Caki2 (cell line): ENCODE measurements around the gene ANKDD1B. TPM values are rescaled to one million over a fixed set of nuclear protein-coding genes. Genes with fewer than 3 reads are reported as not detected.

Source experiments
- DNase-seq: peaks from one replicate; pipeline ENCODE4 v3.0.0-alpha.2; 2015; ENCODE audit warnings: low read depth
- in situ Hi-C: cut with HindIII; loops from 2 replicates; pipeline ENCODE4 v1.10.0; 2016; ENCODE audit warnings: low sequenced_read_pairs, low pct_unique_long_range_greater_than_20kb, mixed read lengths
- total RNA-seq: library from RNA; depleted of rRNA; stranded (reverse); fragments of >200 nt; shearing (Covaris generic); gene quantifications from 2 replicates; pipeline ENCODE4 v1.2.3, GENCODE V29; 2014; ENCODE audit warnings: low replicate concordance

The ANKDD1B gene
- total RNA-seq, 1 experiment from 2014 or later, result 1.5 TPM

DNA sequence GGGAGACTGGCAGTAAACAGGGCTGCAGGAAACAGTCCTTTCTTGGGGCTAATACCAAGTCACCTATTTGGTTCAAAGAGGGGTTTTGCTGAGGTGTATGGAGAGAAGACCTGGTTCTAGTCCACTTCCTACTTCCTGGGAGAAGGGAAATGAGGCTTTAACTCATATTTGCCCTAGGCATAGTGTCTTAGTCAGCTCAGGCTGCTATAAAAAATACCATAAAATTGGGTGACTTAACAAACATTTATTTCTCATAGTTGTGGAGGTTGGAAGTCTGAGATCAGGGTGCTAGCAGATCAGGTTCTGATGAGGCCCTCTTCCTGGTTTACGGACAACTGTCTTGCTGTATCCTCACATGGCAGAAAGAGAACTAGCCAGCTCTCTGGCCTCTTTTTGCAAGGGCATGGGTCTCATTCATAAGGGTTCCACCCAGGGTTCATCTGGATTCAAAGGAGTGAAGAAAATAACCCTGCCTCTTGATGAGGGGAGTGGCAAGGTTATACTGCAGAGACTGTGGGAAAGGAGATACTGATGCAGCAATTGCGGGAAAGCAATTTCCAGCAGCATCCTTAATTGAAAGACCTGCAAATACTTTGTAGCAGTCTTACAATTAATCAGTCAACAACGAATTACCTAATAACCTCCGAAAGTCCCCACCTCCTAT is 40.5 kb downstream of the ANKDD1B start:
- no peak for DNase-seq
- in situ Hi-C loops, result no loop called here

GRCh38 chr5:75653521-75653920 is 42.3 kb downstream of the ANKDD1B start:
- in situ Hi-C loops, result no loop called here
- no peak for DNase-seq

DNA sequence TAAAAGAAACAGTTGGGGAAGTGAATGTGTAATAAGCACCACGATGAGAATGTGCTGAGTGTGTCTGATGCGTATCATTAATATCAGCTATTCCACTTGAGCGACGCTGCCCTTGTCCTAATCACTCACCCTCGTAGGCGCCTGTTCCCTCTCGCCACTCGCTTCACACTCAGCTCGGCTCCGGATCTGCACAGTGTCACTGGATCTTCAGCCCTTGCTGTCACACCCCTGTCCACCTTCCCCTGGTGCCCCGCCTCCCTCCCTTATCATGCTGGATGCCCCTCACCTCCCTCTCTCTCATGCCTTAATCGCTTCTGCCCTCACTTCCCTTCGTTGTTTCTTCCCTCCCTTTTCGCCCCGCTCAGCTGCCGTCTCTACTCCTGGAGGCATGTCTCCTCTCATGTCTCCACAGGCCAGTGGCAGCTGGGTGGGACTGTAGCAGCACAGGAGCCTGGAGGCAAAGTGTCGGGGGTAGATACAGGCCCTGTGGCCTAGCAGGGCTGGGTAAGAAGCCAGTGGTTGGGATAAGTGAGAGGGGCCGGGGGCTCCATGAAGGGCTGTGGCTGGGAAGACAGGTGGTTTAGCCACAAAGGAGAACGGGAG is 43.5 kb downstream of the ANKDD1B start:
- in situ Hi-C loops, result no loop called here
- DNase-seq, result peak; percentile 38

GRCh38 chr5:75656311-75657003 is 45.2 kb downstream of the ANKDD1B start:
- in situ Hi-C loops, result no loop called here
- peak; percentile 30 for DNase-seq

DNA sequence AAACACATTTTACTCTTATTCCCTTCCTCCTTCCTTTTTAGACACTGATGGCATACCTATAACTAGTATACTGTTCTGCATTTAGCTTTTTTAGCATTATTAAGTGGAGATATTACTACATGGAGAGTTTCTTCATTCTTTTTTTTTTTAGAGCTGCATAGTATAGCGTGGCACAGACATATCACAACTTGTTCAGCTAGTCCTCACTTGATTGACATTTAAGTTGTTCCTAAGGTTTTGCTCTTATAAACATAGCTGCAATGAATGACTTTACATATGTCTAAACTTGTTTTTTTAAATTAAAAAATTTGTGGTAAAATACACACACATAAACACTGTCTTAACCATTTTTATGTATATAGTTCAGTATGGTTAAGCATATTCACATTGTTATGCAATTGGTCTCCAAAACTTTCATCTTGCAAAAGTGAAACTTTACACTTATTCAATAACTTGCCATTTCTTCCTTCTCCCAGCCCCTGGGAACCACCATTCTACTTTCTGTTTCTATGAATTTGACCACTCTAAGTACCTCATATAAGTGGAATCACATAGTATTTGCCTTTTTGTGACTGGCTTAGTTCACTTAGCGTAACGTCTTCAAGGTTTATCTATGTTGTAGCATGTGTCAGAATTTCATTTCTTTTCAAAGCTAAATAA is 48.7 kb downstream of the ANKDD1B start:
- no peak for DNase-seq
- in situ Hi-C loops, result no loop called here

GRCh38 chr5:75660678-75661465 is 49.6 kb downstream of the ANKDD1B start:
- in situ Hi-C loops, result no loop called here

DNA sequence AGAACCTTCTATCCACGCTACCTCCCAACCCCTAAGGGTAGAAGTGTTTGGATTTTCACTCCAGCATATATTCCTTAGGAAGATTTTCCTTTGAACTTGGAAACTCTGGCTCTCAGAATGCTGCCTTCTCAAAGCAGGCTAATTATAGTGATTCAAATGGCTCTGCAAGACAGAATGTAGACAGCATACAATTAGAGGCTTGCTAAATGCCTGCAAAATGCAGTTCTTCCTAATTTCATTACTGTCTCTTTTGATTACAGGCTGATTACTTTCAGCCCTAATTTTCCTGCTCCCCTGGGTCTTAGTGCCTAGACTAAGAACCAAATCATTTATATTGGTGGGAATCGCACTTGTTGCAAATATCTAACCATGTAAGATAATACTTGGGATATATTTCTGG is 50.8 kb downstream of the ANKDD1B start:
- in situ Hi-C loops, result no loop called here

More at GRCh38 chr5:75660678-75661465, 49.6 kb downstream of the ANKDD1B start:
- no peak for DNase-seq

DNA sequence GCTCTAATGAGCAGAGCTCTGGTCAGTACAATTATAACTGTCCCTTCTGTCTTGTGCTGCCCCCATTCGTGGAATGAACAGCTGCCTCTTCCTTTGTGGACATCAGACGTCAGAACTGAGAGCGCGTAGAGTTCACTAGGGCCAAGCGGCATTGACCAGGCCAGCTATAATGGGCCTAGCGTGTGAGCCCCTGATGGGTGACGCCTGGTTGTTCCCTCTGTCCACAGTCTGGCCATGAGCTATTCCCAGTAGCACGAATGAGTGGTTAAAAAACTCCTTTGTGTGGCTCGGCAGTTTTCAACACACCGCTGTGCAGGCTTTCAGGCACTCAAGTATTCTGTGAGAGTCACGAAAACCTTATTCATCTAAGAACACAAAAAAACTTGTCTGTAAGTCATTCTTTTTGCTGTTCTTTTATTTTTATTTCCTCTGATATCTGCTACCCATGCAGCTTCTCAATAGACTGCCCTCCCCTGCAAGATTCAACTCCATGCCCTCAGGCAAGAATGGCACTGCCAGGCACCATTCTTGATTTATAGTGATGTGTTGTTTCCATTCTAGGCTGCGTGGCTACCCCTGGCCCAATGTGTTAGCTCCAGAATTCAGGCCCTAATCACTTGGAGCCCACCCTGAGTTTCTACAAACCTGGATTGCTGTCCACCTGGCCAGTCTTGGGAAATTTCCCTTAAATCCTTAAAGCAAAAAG is 52.5 kb downstream of the ANKDD1B start:
- DNase-seq, result no peak
- in situ Hi-C loops, result no loop called here

More for the DNA sequence above, 50.8 kb downstream of the ANKDD1B start:
- no peak for DNase-seq

DNA sequence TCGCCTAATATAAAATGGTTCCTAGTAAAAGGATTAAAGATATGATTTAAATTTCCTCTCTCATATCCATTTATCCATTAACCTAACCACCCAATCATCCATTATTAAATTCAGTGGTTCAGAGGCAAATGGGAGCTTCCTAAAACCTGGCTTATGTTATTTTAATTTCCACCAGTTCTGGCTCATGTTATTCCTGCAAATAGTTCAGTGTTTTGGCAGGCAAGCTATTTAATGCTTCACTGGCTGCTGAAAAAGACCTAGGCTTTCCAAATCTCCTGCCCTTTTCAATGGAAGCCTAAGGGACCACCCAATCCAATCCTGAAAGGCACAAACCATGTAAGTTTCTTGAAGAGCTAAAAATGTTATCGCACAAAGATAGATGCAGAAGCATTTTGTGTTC is 53.7 kb downstream of the ANKDD1B start:
- DNase-seq, result no peak
- in situ Hi-C loops, result no loop called here

GRCh38 chr5:75666801-75667200 is 55.5 kb downstream of the ANKDD1B start:
- in situ Hi-C loops, result no loop called here
- DNase-seq, result no peak

DNA sequence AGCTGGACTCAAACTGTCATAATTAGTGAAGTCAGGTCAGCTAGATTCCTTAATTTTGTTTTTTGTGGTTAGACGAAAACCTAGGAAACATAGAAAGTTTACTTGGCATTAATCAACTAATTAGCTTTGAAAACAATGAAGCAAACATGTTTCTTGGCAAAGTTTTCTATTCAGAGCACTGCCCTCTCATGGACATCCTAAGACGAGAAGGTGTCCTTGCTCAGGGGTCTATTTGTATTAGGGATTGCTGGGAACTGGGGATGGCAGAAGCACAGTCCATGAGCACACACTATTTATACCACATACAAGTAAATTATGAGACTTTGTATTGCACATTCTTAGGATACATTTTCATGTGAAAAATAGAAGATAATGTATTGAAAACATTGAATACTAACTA is 56.3 kb downstream of the ANKDD1B start:
- no peak for DNase-seq
- in situ Hi-C loops, result no loop called here

DNA sequence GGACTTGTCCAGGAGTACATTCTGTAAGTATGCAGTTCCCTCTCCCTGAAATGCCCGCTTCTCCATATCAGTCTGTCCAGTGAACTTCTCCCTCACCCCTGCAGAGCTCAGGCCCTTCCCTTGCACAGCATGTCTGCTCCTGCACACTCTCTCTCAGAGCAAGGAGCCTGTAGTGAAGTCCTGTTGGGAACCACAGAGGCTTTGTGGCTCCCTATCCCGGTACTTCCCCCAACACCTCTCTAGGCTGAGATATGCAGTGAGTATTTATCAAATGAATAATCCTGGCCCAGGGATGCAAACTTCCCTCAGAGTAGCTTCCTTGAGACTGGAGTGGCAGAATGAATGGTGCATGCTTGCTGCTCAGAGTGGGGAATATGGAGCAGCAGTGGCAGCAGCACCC is 57.2 kb downstream of the ANKDD1B start:
- in situ Hi-C loops, result no loop called here
- no peak for DNase-seq

DNA sequence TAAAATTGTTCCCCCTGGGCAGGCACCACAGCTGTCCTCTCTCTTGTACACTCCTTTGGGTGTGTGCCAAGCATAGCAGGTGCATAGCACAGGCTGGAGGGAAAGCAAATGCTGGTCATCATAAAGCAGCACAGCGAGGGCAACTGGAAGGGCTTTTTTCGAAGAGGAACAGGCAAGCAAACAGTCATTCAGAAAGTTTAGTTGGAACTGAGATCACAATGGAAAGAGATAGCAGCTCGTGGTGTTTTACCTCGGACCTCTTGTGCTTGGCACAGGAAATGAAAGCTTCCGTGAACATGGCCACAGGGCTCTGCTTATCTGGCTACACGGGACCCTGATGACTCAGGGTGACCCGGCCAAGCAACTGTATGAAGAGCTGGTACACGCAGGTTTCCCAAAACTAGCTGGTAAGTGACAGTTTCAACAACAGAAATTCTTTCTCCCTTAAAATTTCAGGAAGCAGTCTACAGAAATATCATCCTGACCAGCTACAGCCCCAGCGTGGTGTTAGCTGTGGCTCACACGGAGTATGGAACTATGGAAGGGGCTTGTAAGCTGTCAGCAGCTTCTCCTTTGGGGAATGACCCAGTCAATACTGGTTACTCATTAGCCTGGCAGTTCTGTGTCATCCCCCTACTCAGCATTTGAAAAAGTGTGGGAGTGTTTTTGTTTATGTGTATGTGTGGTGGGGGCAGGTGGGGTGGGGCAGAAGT is 57.9 kb downstream of the ANKDD1B start:
- DNase-seq, result peak; percentile 38
- in situ Hi-C loops, result no loop called here

GRCh38 chr5:75670577-75670976 is 59.3 kb downstream of the ANKDD1B start:
- in situ Hi-C loops, result no loop called here

GRCh38 chr5:75671506-75671905 is 60.3 kb downstream of the ANKDD1B start:
- in situ Hi-C loops, result no loop called here
- DNase-seq, result no peak

More at GRCh38 chr5:75670577-75670976, 59.3 kb downstream of the ANKDD1B start:
- DNase-seq, result no peak

DNA sequence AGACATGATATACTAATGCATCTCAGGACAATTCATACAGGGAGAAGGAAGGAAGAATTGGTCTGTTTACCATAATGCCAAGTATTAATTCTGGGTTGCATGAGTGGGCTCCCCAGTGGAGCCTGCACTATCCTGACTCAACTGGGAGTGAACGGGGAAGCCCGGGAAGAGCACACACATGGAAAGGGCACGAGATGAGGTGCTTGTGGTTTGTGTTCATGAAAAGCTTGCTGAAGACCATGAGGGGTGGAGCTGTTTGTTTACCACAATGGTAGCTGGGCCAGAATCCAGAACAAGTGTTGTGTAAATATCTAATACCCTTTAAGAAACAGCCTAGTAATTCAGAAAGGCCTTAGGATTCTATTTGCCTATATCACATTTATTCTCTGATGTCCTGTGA is 61.4 kb downstream of the ANKDD1B start:
- in situ Hi-C loops, result no loop called here
- no peak for DNase-seq

- in situ Hi-C loops, result no loop called here
- no peak for DNase-seq
Measured at GRCh38 chr5:75675783-75676182, 64.5 kb downstream of the ANKDD1B start.
